ENCODE measurements around the gene GPBAR1. TPM values are rescaled to one million over a fixed set of nuclear protein-coding genes. Genes with fewer than 3 reads are reported as not detected.

The GPBAR1 gene
- total and polyA plus RNA-seq, 9 of the 15 experiments (the other 6 are each of a cell fraction or from before 2014, with no cell fraction given) = not detected

GRCh38 chr2:218269900-218270720, 9.3 kb downstream of the GPBAR1 start, which contains the start of the genes AAMP and PNKD:
Gene AAMP, minus strand, starts transcription at chr2:218270137. Its CDS starts 51 bp downstream, at chr2:218270086.
Gene PNKD, plus strand, starts transcription at chr2:218270519. Its CDS starts 17 bp downstream, at chr2:218270536.
- peaks cover 25% of the 10 kb centered on the region for H3K79me2 ChIP-seq (ENCODE audit: control insufficient read depth, insufficient read depth, low read length)
- H3K4me2 ChIP-seq (ENCODE audit: insufficient read depth, low read length) = peak within 1 kb of the TSS; percentile 89
- POLR2A ChIA-PET = interaction anchor here (0.6 to 1.5 kb wide), 13 partner anchors 9 to 374 kb away, joined by 3 to 6 read pairs (median 5); partner anchors contain the start of genes CTDSP1 and GPBAR1
- peak within 1 kb of the TSS; percentile 80 for H3K27ac ChIP-seq (ENCODE audit: extremely low read depth, low read depth, low read length)
- 0 out of 2 replicates have a peak, but pooled peaks cover 3% of the 10 kb centered on the region for H4K20me1 ChIP-seq (replicated peaks; ENCODE audit: control insufficient read depth, insufficient read depth, low read length)
- no TSS peak for BruUV-seq (replicated peaks)
- H2AFZ ChIP-seq (ENCODE audit: low read depth, low read length) = peak within 1 kb of the TSS; percentile 90
- peak within 1 kb of the TSS; percentile 83 to 96 for H3K9ac ChIP-seq (ENCODE audit: insufficient read depth in 1 of 2, low read depth in 2 of 2, low read length in 2 of 2)
- no peaks in the 10 kb centered on the region for H3K27me3 ChIP-seq (ENCODE audit: control insufficient read depth in 2 of 2, insufficient read depth in 2 of 2, low read length in 2 of 2)
- 0% methylated on average over 37 of the region's 64 CpGs for WGBS (ENCODE audit: insufficient coverage, low coverage, missing lambda C conversion rate)
- peak; percentile 91 for ATAC-seq
- no peaks in the 10 kb centered on the region for H3K9me3 ChIP-seq (replicated peaks; ENCODE audit: control insufficient read depth, insufficient read depth, low read depth, low read length)
- in situ Hi-C loops (cut with MboI) (no loop called here), intact Hi-C loops (cut with micrococcal nuclease) (loop anchor here (10.0 kb wide), 1 partner anchor 375 kb away; no protein-coding TSS in a partner anchor)
- peak within 1 kb of the TSS; percentile 84 for H3K4me3 ChIP-seq
- peak; percentile 96 for FAIRE-seq
- peaks cover 53% of the 10 kb centered on the region for H3K36me3 ChIP-seq (ENCODE audit: control insufficient read depth, insufficient read depth, low read length)
- peaks cover 4 to 25% of the 10 kb centered on the region in 2 experiments; a peak in 3 of 5 replicates for H3K4me1 ChIP-seq (replicated peaks in 1 of 2; ENCODE audit: control insufficient read depth in 2 of 2, insufficient read depth in 2 of 2, low read length in 2 of 2)
- CTCF ChIA-PET (ENCODE audit: low intra/inter-chr PET ratio) = interaction anchor here (0.6 to 1.3 kb wide), 2 partner anchors 18 to 31 kb away, joined by 3 to 5 read pairs; no protein-coding TSS in a partner anchor
- no peaks in the 10 kb centered on the region for H3K9me1 ChIP-seq (ENCODE audit: control insufficient read depth, insufficient read depth, low read length)
- DNase-seq (ENCODE audit: extremely low read depth in 1 of 4, low spot score in 3 of 4) = peak; percentile 94 to 98 (median 96)
- peak; percentile 22 for TF ChIP-seq PRDM10 (IDR thresholded peaks at IDR 0.05; ENCODE audit: partially characterized antibody)
- TF ChIP-seq TCF7L2 (IDR thresholded peaks at IDR 0.05; ENCODE audit: low read depth, low read length) = no peak
- no peak for TF ChIP-seq CBX3 (IDR thresholded peaks at IDR 0.05; ENCODE audit: borderline replicate concordance in 1 of 2, low read length in 2 of 2)
- no peak for TF ChIP-seq FOXA3 (CRISPR knock-in tag; conservative IDR thresholded peaks at IDR 0.05 in 1 of 2, IDR thresholded peaks at IDR 0.05 in 1 of 2)
- no peak for TF ChIP-seq TSHZ1 (CRISPR knock-in tag; IDR thresholded peaks at IDR 0.05)
- no peak for TF ChIP-seq ZNF41 (CRISPR knock-in tag; conservative IDR thresholded peaks at IDR 0.05)
- TF ChIP-seq ZNF316 (IDR thresholded peaks at IDR 0.05) = no peak
- no peak for TF ChIP-seq FOXO4 (CRISPR knock-in tag; IDR thresholded peaks at IDR 0.05)
- peak; percentile 61; the same call in 1 of the 2 replicates for TF ChIP-seq BCL6 (CRISPR knock-in tag; IDR thresholded peaks at IDR 0.05)
- no peak for TF ChIP-seq GATAD2A (IDR thresholded peaks at IDR 0.05)
- peak; percentile 98 for TF ChIP-seq EGR1 (conservative IDR thresholded peaks at IDR 0.05)
- peak; percentile 49 for TF ChIP-seq SAP30 (IDR thresholded peaks at IDR 0.05; ENCODE audit: borderline replicate concordance, insufficient read depth, low read depth, low read length, poor library complexity, severe bottlenecking)

Data from K562 (cell line).